ENCODE measurements around the gene SCYL3.

SCYL3 gene

DNA sequence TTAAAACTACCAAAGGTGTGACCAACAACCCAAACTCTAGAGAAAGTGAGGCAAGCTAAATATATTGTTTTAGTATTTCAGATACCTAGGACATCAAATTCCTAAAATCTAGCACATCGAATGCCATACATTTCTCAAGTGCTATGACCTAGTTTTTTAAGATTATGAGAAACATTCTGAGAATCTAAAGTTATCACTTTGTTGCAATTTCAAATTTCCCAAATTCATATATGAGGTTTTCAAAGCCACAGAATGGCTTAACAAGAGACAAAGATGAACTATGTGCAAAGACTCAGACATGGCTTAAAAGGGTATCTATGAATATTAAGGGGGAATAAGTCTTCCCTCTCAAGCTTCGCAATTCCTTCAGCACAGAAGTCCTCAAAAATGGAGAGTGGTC lies 6.8 kb downstream of the SCYL3 start:
- Histone ChIP-seq H3K4me1 (ENCODE audit: control insufficient read depth in 2 of 2, insufficient read depth in 2 of 2, low read length in 2 of 2) (peaks cover 14% of the 10 kb centered on the region in 2 donors), H3K27me3 (ENCODE audit: control insufficient read depth in 2 of 2, insufficient read depth in 2 of 2, low read length in 2 of 2) (no peaks in the 10 kb centered on the region), H3K9me3 (ENCODE audit: control insufficient read depth in 2 of 2, low read length in 2 of 2) (no peaks in the 10 kb centered on the region), H3K27ac (ENCODE audit: low read depth in 2 of 2, low read length in 2 of 2) (no peak overlapping the region), H3K4me3 (ENCODE audit: low read length in 2 of 2) (no peak overlapping the region), H3K9ac (ENCODE audit: low read depth in 1 of 2, low read length in 2 of 2) (no peak overlapping the region), H3K36me3 (ENCODE audit: control insufficient read depth in 2 of 2, insufficient read depth in 2 of 2, low read length in 2 of 2) (peaks cover 30 to 32% of the 10 kb centered on the region in 2 donors)

DNA sequence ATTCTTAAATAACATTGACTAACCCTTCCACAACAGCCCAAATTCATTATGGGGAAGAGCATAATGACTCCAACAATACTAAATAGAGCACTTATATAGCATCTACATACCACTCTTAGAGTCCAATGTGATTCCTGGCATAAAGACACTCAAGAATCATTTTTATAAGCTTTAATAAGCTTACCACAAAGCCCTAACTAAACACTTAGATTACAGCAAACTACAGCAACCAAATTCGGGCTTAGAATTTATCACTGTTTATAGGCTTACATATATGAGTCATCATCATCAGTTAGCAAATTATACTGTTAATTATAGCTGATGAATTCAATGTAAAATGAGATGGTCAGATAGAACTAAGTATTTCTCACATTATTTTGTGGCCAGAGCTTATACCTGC lies 7.3 kb downstream of the SCYL3 start:
- Histone ChIP-seq H3K27ac (ENCODE audit: low read depth in 2 of 2, low read length in 2 of 2) (no peak overlapping the region), H3K9me3 (ENCODE audit: control insufficient read depth in 2 of 2, low read length in 2 of 2) (no peaks in the 10 kb centered on the region)

GRCh38 chr1:169885207-169885606 lies 8.5 kb downstream of the SCYL3 start:
- Histone ChIP-seq H3K9me3 (ENCODE audit: control insufficient read depth in 2 of 2, low read length in 2 of 2) (no peaks in the 10 kb centered on the region), H3K4me1 (ENCODE audit: control insufficient read depth in 2 of 2, insufficient read depth in 2 of 2, low read length in 2 of 2) (peaks cover 0 to 3% of the 10 kb centered on the region in 2 donors), H3K27me3 (ENCODE audit: control insufficient read depth in 2 of 2, insufficient read depth in 2 of 2, low read length in 2 of 2) (no peaks in the 10 kb centered on the region), H3K36me3 (ENCODE audit: control insufficient read depth in 2 of 2, insufficient read depth in 2 of 2, low read length in 2 of 2) (peaks cover 30 to 35% of the 10 kb centered on the region in 2 donors), H3K4me3 (ENCODE audit: low read length in 2 of 2) (no peak overlapping the region), H3K9ac (ENCODE audit: low read depth in 1 of 2, low read length in 2 of 2) (no peak overlapping the region), H3K27ac (ENCODE audit: low read depth in 2 of 2, low read length in 2 of 2) (no peak overlapping the region)

More for the DNA sequence above, 7.3 kb downstream of the SCYL3 start:
- no peaks in the 10 kb centered on the region for H3K27me3 ChIP-seq (ENCODE audit: control insufficient read depth in 2 of 2, insufficient read depth in 2 of 2, low read length in 2 of 2)
- peaks cover 30 to 34% of the 10 kb centered on the region in 2 donors for H3K36me3 ChIP-seq (ENCODE audit: control insufficient read depth in 2 of 2, insufficient read depth in 2 of 2, low read length in 2 of 2)
- no peak overlapping the region for H3K9ac ChIP-seq (ENCODE audit: low read depth in 1 of 2, low read length in 2 of 2)
- no peak overlapping the region for H3K4me3 ChIP-seq (ENCODE audit: low read length in 2 of 2)
- H3K4me1 ChIP-seq (ENCODE audit: control insufficient read depth in 2 of 2, insufficient read depth in 2 of 2, low read length in 2 of 2): peaks cover 8 to 9% of the 10 kb centered on the region in 2 donors

- Histone ChIP-seq H3K4me3 (ENCODE audit: low read length in 2 of 2) (no peak overlapping the region), H3K9me3 (ENCODE audit: control insufficient read depth in 2 of 2, low read length in 2 of 2) (no peaks in the 10 kb centered on the region), H3K27me3 (ENCODE audit: control insufficient read depth in 2 of 2, insufficient read depth in 2 of 2, low read length in 2 of 2) (no peaks in the 10 kb centered on the region), H3K27ac (ENCODE audit: low read depth in 2 of 2, low read length in 2 of 2) (no peak overlapping the region), H3K9ac (ENCODE audit: low read depth in 1 of 2, low read length in 2 of 2) (no peak overlapping the region), H3K36me3 (ENCODE audit: control insufficient read depth in 2 of 2, insufficient read depth in 2 of 2, low read length in 2 of 2) (peaks cover 30 to 35% of the 10 kb centered on the region in 2 donors), H3K4me1 (ENCODE audit: control insufficient read depth in 2 of 2, insufficient read depth in 2 of 2, low read length in 2 of 2) (peaks cover 0 to 3% of the 10 kb centered on the region in 2 donors)
These were observed 9.1 kb downstream of the SCYL3 start for GRCh38 chr1:169884634-169885033.

DNA sequence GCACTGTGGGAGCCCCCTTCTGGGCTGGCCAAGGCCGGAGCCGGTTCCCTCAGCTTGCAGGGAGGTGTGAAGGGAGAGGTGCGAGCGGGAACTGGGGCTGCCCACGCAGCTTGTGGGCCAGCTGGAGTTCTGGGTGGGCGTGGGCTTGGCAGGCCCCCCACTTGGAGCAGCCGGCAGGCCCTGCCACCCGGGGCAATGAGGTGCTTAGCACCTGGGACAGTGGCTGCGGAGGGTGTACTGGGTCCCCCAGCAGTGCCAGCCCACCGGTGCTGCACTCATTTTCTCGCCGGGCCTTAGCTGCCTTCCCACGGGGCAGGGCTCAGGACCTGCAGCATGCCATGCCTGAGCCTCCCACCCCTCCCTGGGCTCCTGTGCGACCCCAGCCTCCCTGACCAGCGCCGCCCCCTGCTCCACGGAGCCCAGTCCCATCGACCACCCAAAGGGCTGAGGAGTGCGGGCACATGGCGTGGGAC lies 11.6 kb downstream of the SCYL3 start:
- no peak overlapping the region for H3K9ac ChIP-seq (ENCODE audit: low read depth in 1 of 2, low read length in 2 of 2)
- no peaks in the 10 kb centered on the region for H3K27me3 ChIP-seq (ENCODE audit: control insufficient read depth in 2 of 2, insufficient read depth in 2 of 2, low read length in 2 of 2)
- H3K36me3 ChIP-seq (ENCODE audit: control insufficient read depth in 2 of 2, insufficient read depth in 2 of 2, low read length in 2 of 2): peaks cover 31 to 33% of the 10 kb centered on the region in 2 donors
- no peaks in the 10 kb centered on the region for H3K9me3 ChIP-seq (ENCODE audit: control insufficient read depth in 2 of 2, low read length in 2 of 2)
- no peak overlapping the region for H3K4me3 ChIP-seq (ENCODE audit: low read length in 2 of 2)
- H3K4me1 ChIP-seq (ENCODE audit: control insufficient read depth in 2 of 2, insufficient read depth in 2 of 2, low read length in 2 of 2): peaks cover 0 to 3% of the 10 kb centered on the region in 2 donors
- H3K27ac ChIP-seq (ENCODE audit: low read depth in 2 of 2, low read length in 2 of 2): no peak overlapping the region

GRCh38 chr1:169879034-169879840 lies 14.5 kb downstream of the SCYL3 start:
- H3K9me3 ChIP-seq (ENCODE audit: control insufficient read depth in 2 of 2, low read length in 2 of 2): no peaks in the 10 kb centered on the region
- no peaks in the 10 kb centered on the region for H3K4me1 ChIP-seq (ENCODE audit: control insufficient read depth in 2 of 2, insufficient read depth in 2 of 2, low read length in 2 of 2)
- no peak overlapping the region for H3K27ac ChIP-seq (ENCODE audit: low read depth in 2 of 2, low read length in 2 of 2)
- H3K9ac ChIP-seq (ENCODE audit: low read depth in 1 of 2, low read length in 2 of 2): no peak overlapping the region
- H3K4me3 ChIP-seq (ENCODE audit: low read length in 2 of 2): no peak overlapping the region
- peaks cover 33 to 38% of the 10 kb centered on the region in 2 donors for H3K36me3 ChIP-seq (ENCODE audit: control insufficient read depth in 2 of 2, insufficient read depth in 2 of 2, low read length in 2 of 2)
- H3K27me3 ChIP-seq (ENCODE audit: control insufficient read depth in 2 of 2, insufficient read depth in 2 of 2, low read length in 2 of 2): no peaks in the 10 kb centered on the region

- no peaks in the 10 kb centered on the region for H3K27me3 ChIP-seq (ENCODE audit: control insufficient read depth in 2 of 2, insufficient read depth in 2 of 2, low read length in 2 of 2)
- no peak overlapping the region for H3K27ac ChIP-seq (ENCODE audit: low read depth in 2 of 2, low read length in 2 of 2)
- H3K9me3 ChIP-seq (ENCODE audit: control insufficient read depth in 2 of 2, low read length in 2 of 2): no peaks in the 10 kb centered on the region
- peaks cover 38 to 46% of the 10 kb centered on the region in 2 donors for H3K36me3 ChIP-seq (ENCODE audit: control insufficient read depth in 2 of 2, insufficient read depth in 2 of 2, low read length in 2 of 2)
- no peak overlapping the region for H3K4me3 ChIP-seq (ENCODE audit: low read length in 2 of 2)
- H3K9ac ChIP-seq (ENCODE audit: low read depth in 1 of 2, low read length in 2 of 2): no peak overlapping the region
- no peaks in the 10 kb centered on the region for H3K4me1 ChIP-seq (ENCODE audit: control insufficient read depth in 2 of 2, insufficient read depth in 2 of 2, low read length in 2 of 2)
These were observed 15.2 kb downstream of the SCYL3 start for GRCh38 chr1:169878498-169878897.

DNA sequence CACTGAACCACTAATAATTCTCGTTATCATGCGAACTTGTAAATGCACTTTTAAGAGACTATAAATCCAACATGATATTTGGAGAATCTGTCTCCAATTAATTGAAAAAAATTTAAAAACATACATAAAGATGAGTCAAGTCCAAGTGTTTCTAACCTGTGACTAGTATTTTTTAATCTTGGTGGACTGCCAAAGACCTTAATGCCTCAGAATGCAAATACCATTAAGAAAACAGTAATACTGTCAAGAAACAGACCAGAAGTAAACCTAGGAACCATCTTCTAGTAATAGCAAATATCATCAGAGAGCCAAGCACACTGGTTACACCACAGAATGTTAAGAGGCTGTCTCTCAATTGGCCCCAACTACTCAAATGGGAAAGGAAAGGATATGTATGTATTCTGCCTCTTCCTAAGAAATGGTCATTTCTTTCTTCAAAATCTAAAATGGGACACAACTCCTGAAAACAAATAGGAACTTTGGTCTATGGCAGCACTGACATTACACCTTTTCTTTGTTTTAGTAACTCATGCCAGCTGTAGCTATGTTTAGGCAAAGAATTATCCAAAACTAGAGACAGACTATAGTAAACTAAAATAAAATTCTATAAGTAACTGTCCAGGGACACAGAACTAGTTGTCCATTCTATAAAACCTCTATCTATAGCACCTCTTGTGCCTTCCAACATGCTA lies 15.8 kb downstream of the SCYL3 start:
- Histone ChIP-seq H3K27me3 (ENCODE audit: control insufficient read depth in 2 of 2, insufficient read depth in 2 of 2, low read length in 2 of 2) (no peaks in the 10 kb centered on the region), H3K9ac (ENCODE audit: low read depth in 1 of 2, low read length in 2 of 2) (no peak overlapping the region), H3K27ac (ENCODE audit: low read depth in 2 of 2, low read length in 2 of 2) (no peak overlapping the region), H3K9me3 (ENCODE audit: control insufficient read depth in 2 of 2, low read length in 2 of 2) (no peaks in the 10 kb centered on the region), H3K36me3 (ENCODE audit: control insufficient read depth in 2 of 2, insufficient read depth in 2 of 2, low read length in 2 of 2) (peaks cover 38 to 48% of the 10 kb centered on the region in 2 donors), H3K4me3 (ENCODE audit: low read length in 2 of 2) (no peak overlapping the region), H3K4me1 (ENCODE audit: control insufficient read depth in 2 of 2, insufficient read depth in 2 of 2, low read length in 2 of 2) (no peaks in the 10 kb centered on the region)

DNA sequence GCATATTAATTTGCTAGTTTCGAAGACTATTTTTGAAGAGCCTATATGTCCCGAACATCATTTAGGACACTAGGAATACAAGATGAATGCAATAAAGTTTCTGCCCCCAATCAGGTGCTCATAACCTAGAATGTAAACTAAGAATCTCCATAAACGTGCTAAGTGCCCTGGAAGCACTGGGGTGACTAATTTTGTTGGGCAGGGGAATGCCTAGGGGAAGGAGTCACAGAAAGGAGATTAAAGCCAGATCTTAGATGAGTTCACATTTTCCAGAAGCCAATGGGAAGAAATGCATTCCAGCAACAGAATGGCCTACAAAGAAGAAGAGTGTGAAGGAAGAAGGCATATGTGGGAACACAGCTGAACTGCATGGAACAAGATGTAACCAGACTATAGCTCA lies 19.5 kb downstream of the SCYL3 start:
- Histone ChIP-seq H3K27ac (ENCODE audit: low read depth in 2 of 2, low read length in 2 of 2) (no peak overlapping the region), H3K9me3 (ENCODE audit: control insufficient read depth in 2 of 2, low read length in 2 of 2) (peaks cover 0 to 4% of the 10 kb centered on the region in 2 donors), H3K4me1 (ENCODE audit: control insufficient read depth in 2 of 2, insufficient read depth in 2 of 2, low read length in 2 of 2) (no peaks in the 10 kb centered on the region), H3K4me3 (ENCODE audit: low read length in 2 of 2) (no peak overlapping the region), H3K36me3 (ENCODE audit: control insufficient read depth in 2 of 2, insufficient read depth in 2 of 2, low read length in 2 of 2) (peaks cover 65 to 77% of the 10 kb centered on the region in 2 donors), H3K9ac (ENCODE audit: low read depth in 1 of 2, low read length in 2 of 2) (no peak overlapping the region), H3K27me3 (ENCODE audit: control insufficient read depth in 2 of 2, insufficient read depth in 2 of 2, low read length in 2 of 2) (no peaks in the 10 kb centered on the region)

DNA sequence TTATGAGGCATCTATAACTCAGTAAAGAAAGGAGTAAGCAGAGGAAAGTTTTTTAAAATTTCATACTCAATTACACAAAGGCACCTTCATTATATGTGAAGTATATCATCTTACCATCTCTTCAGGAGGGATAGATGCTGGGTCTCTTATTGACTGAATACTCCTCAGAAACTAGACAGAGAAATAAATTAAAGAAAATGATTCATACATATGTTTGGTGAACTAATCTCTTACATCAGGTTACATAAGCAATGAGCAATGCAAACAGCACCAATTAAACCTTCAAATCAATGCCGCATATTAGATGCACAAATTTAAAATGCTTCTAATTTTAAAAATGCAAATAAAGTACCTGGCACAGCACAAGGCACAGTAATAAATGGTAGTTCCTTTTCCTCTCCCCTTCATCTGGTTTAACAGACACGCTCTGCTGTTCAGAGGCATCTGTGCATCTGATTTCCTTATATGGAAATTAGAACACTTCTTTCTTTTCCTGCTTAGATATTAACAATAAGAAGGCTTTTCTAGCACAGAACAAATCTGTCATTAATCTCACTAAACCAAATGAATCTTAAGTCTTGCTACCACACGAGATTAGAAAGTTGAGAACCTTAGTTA lies 20.0 kb downstream of the SCYL3 start:
- Histone ChIP-seq H3K4me1 (ENCODE audit: control insufficient read depth in 2 of 2, insufficient read depth in 2 of 2, low read length in 2 of 2) (no peaks in the 10 kb centered on the region), H3K36me3 (ENCODE audit: control insufficient read depth in 2 of 2, insufficient read depth in 2 of 2, low read length in 2 of 2) (peaks cover 71 to 82% of the 10 kb centered on the region in 2 donors), H3K9ac (ENCODE audit: low read depth in 1 of 2, low read length in 2 of 2) (no peak overlapping the region), H3K9me3 (ENCODE audit: control insufficient read depth in 2 of 2, low read length in 2 of 2) (peaks cover 0 to 4% of the 10 kb centered on the region in 2 donors), H3K4me3 (ENCODE audit: low read length in 2 of 2) (no peak overlapping the region), H3K27me3 (ENCODE audit: control insufficient read depth in 2 of 2, insufficient read depth in 2 of 2, low read length in 2 of 2) (no peaks in the 10 kb centered on the region), H3K27ac (ENCODE audit: low read depth in 2 of 2, low read length in 2 of 2) (no peak overlapping the region)
